Measurements from ENCODE around the gene RAPGEF4.
A peak's percentile ranks its signal among the peaks of the same experiment; 100 is the strongest.

RAPGEF4 gene

DNA sequence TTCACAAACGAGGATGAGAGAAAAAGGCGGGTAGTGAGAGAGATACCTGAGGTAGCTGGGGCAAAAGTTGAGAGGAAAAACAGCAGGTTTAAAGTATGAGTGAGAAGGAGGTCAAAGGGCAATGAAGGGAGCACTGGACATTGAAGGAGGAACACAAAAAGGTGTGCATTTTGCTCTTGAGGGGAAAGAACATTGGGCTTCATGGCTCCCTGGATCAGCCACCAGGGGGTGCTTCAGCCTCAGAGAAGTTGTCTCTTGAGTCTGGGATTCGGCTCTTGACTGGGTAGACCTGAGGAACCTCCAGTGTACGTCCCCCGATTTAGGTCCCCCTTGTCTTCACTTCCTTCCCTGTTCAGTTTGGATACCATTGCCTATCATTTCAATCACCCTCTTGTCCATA lies 128.5 kb downstream of the RAPGEF4 start:
- peak; percentile 67 for DNase-seq

DNA sequence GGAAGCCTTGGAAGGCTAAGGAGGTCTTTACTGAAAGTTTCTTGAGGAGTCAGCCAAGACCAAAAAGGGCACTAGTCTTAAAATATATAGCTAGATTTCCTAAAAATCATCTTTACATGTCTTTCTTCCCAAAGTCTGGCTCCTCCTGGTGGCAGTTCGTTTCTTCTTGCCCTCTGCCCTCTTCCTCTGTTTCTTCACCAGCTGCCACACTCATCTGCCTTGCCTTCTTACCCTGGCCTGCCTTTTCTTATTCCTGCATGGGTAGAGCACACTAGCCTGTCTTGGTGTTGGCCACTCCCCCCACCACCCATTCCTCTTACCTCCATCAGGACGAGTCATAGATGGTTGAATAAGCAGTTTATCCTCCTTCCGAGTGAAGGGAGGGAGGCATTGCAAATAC lies 129.8 kb downstream of the RAPGEF4 start:
- DNase-seq, result no peak

- no peak for DNase-seq
Measured at GRCh38 chr2:172869861-172870260, 134.2 kb downstream of the RAPGEF4 start.

DNA sequence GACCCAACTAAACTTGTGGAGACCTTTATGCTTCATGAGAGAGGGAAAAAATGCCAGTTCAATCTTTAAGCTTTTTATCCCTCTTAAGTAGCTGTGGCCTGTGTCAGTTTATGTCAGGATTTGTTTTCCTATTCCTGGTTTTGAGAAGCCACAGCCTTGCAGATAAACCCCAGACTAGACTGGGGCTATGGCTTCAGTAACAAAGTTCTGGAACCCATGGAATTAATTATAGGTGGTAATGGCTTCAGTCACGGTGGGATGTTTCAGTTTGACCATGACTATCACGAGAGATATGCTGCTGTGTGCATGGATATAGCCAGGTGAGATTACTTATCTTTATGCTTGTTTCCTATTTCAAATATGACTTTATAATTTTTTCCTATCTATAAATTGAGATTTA lies 134.8 kb downstream of the RAPGEF4 start:
- no peak for DNase-seq

- DNase-seq, result no peak
Measured at GRCh38 chr2:172877826-172878225, 142.2 kb downstream of the RAPGEF4 start.

- DNase-seq, result no peak
Measured at GRCh38 chr2:172878260-172878659, 142.6 kb downstream of the RAPGEF4 start.

GRCh38 chr2:172884336-172884735 lies 148.7 kb downstream of the RAPGEF4 start:
- DNase-seq, result no peak

GRCh38 chr2:172885996-172886395 lies 150.4 kb downstream of the RAPGEF4 start:
- DNase-seq, result no peak

DNA sequence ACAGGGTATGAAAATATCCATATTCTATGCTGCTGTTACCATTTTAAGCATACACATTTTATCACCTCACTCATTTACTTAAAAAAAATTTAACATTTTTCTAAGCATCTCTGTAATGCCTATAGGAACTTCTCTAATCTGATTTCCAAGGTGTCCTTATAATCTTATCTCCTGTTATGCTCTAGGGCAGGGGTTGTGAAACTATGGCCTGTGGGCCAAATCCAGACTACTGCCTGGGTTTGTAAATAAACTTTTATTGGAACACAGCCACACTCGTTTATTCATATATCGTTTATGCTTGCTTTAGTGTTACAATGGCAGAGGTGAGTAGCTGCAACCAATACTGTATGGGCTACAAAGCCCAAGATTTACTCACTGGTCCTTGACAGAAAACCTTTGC lies 151.6 kb downstream of the RAPGEF4 start:
- no peak for DNase-seq

- DNase-seq, result no peak
Measured at GRCh38 chr2:172888714-172889669, 153.3 kb downstream of the RAPGEF4 start.

DNA sequence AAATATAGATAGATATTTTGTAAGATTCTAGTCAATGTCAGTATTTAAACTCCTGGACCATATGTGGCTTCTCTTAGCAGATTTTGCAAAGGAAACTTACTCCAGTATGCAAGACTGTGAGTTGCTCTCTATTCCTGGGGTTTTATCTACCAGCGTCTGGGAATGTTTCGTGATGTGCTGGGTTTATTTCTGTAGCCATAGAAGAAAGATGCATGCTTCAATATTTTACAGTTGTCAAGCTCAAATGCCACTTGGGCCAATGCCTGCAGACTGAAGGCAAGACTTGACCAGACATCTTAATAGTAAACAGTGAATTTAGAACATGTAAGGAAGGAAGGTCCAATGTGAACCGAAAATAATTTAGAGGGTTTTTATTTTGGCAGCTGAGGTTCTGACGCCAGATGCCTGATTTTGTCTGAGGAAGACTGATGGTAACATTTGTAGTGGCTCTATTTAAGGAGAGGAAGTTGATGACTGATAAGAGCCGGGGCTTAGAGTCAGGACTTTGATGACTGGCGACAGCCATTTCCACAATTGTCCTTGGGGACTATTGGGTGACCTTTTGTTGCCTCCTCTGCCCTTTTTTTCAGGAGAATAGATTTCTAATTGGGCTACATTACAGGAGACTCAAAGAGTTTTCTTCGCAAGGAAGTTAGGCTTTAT lies 154.3 kb downstream of the RAPGEF4 start:
- DNase-seq, result no peak

- no peak for DNase-seq
Measured at GRCh38 chr2:172893111-172893510, 157.5 kb downstream of the RAPGEF4 start.

- DNase-seq, result no peak
Measured at GRCh38 chr2:172893671-172894070, 158.0 kb downstream of the RAPGEF4 start.

GRCh38 chr2:172894689-172895387 lies 159.2 kb downstream of the RAPGEF4 start:
- DNase-seq, result no peak

GRCh38 chr2:172896661-172897081 lies 161.0 kb downstream of the RAPGEF4 start:
- DNase-seq, result no peak

DNA sequence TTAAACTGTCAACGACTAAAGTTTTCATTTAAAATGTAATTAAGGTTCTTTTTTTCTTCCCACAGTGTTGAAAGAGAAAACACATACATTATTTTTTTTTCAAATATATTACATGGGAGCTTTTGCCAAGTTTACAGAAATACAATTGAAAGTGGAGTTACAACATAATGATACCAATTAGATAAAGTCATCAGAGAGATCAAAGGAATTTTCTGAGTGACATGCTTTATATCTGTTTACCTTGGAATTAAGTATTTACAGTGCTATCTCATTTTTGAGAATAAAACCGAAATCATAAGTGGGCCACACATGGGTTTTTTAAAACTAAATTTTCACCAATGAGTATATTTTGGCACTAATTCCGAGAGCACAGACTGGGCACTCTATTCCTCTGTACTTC lies 165.2 kb downstream of the RAPGEF4 start:
- no peak for DNase-seq

- no peak for DNase-seq
Measured at GRCh38 chr2:172901913-172902312, 166.3 kb downstream of the RAPGEF4 start.

DNA sequence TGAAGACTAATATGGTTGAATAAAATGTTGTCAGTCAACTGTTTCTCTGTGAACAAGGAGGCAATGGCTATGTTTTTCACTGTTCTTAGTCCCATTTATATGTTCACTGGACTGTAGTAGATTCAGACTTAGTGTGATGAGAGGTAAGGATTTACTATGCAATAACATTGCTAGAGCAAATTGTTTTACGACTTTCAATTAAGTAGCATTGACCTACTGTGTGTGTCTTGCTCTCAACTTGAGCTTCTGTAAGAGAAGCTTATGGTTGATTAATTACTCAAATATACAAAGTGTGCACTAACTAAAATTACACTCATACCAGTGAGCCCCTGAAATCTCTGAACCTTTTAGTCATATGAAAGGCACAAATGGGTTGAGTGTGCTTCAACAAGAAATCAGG lies 168.6 kb downstream of the RAPGEF4 start:
- DNase-seq, result no peak

DNA sequence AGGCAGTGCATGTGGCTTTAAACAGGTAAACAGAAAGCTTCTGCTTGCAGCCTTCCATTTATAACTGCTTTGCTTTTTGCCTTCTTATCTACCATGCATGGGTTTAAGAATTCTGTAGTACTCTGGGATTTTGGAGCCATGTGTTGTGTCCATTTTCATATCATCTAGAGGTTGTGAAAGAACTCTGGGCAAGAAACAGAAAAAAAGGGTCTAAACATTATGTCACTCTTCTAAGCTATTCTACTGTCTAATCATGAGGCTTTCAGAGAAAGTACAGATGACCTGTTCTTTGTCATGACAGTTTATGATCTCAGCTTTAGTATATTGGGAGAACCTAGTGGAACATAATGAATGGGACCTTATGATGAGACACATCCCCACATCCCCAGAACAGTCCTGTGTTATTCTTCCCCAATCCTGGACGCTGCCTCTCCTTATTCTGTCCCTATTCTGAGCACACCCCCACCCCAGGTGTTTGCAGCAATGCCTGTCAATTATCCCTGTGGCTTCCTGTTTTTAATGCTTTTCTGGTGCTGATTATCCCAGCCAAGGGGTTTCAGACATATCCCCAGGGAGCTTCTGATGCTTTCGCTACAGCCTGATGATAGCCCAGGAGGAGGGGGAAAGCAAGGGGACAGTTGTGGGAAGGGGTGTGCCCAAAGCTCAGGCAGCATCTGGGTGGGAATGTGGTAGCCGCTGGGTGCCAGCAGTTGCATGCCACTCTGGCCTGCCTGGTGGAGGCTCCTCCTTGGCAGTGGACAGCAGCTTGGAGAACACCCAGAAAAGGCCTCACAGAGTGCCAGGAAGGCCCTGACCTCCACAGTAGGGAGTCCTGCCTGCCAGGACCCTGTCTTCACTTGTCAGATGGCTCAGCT lies 170.5 kb downstream of the RAPGEF4 start:
- DNase-seq, result peak; percentile 10

DNA sequence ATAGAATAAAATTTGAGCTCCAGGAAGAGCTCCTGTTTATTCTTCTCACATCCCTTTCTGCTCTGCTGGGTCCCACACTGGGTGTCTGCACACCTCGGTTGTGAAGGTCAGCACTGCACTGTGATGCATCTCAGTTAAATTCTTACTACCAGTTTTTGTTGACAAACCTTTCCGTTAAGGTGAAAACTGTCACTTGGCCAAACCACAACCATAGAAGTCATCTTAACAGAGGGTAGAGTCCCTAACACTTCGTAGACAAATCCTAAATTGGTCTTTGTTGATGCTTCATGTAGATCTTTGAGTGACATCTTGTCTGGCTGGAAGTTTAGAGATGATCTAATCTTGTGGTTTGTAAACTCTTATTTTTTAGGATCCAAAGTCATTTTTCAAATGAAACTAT lies 172.6 kb downstream of the RAPGEF4 start:
- no peak for DNase-seq

DNA sequence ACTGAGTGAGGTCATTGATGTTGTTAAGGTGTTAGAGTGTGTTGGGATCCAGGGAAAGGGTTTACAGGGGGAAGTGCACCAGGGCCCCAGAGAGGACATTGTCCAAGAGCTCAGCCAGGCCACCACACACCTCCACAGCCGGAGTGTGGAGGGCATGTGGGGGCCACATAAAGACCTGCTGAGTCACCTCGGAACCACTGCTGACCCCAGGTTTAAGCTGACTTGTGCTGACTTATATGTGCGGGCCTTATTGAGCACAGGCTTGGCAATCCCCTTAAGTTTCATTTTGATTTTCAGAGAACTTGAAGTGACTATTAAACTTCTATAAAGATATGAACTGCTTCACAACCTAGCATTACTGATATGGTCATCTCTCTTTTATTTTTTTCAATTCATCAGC lies 173.8 kb downstream of the RAPGEF4 start:
- DNase-seq, result no peak

DNA sequence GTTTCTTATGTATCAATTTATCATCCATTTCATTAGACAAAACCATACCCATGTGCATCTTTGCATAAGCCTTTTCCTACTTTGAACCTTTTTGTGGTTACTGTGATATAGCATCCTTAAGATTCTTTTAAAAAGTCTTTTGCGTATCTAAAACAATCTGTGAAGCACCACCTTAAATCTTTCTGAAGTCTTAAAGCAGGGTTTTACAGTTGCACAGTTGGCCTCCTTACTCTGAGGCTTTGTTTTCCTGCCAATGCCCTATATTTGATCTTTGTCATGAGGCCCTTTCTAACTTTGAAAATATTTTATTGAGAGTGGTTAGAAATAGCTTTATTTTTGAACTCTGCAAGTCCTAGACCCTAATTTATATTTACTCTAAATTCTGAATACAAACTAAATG lies 176.6 kb downstream of the RAPGEF4 start:
- no peak for DNase-seq

Data from midbrain (tissue), 1 donor.